SK-MEL-5 (cell line): ENCODE data around the gene INHA. TPM values are rescaled to one million over a fixed set of nuclear protein-coding genes. Genes with fewer than 3 reads are reported as not detected.

ENCODE experiments used
- DNase-seq: peaks from one replicate; pipeline ENCODE4 v3.0.0-alpha.2; 2016; ENCODE audit warnings: low read depth, low spot score
- in situ Hi-C: cut with HindIII; loops from 2 replicates; pipeline ENCODE4 v1.10.0; 2016; ENCODE audit warnings: low sequenced_read_pairs, high pct_unique_total_duplicates, low pct_unique_long_range_greater_than_20kb
- small RNA-seq, 2 experiments: library from RNA; depleted of rRNA; stranded (forward); fragments of <200 nt; gene quantifications; one replicate each; pipeline ENCODE3, GENCODE V24; 2014
- total RNA-seq: library from RNA; depleted of rRNA; stranded (reverse); fragments of >200 nt; shearing (Covaris generic); gene quantifications from 2 replicates; pipeline ENCODE4 v1.2.3, GENCODE V29; 2014; rRNA removed

The INHA gene
- total RNA-seq, 1 experiment from 2014 or later, result 0.18 TPM

DNA sequence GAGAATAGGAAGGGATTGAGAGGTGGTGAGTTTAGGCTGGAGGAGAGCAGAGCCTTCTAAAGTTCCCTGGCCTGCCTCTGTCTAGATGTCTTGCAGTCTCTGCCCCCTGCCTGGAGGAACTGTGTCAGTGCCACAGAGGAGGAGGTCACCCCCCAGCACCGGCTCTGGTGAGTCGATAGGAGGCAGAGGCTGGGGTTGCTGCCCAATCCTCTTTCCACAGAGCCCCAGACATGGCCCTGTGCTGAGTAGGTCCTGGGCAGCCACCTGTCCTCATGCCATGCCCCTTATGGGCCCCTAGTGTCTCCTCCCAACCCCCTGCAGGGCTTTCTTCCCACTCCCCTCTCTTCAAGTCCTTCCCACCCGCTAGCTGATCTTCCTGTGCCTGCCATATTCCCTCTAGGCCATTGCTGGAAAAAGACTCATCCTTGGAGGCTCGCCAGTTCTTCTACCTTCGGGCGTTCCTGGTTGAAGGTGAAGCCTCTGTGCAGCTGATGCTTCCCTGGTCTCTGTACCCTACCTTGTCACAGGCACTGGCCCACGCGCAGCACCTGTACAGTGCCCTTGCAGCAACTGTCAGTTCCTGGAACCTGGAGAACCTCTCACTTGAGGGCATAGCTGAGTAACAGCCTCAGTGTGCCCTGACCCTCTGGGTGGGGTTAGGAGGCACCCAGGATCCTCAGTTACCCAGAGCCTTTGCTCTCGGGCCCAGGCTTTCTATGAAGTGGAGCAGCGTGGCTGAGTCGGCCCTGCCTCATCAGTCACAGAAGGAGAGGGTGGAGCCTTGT is 42.2 kb downstream of the INHA start:
- DNase-seq, result no peak
- in situ Hi-C loops, result no loop called here

DNA sequence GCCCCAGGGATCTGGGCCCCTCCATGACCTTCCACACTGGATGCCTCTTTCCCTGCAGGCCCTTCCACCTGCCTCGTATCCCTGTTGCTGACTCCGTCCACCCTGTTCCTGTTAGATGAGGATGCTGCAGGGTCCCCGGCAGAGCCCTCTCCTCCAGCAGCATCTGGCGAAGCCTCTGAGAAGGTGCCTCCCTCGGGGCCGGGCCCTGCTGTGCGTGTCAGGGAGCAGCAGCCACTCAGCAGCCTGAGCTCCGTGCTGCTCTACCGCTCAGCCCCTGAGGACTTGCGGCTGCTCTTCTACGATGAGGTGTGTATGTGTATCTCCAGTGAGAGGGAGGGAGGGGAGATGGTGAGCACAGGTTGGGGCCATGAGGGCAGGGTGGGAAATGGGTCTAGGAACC is 42.9 kb downstream of the INHA start:
- in situ Hi-C loops, result no loop called here
- DNase-seq, result no peak

DNA sequence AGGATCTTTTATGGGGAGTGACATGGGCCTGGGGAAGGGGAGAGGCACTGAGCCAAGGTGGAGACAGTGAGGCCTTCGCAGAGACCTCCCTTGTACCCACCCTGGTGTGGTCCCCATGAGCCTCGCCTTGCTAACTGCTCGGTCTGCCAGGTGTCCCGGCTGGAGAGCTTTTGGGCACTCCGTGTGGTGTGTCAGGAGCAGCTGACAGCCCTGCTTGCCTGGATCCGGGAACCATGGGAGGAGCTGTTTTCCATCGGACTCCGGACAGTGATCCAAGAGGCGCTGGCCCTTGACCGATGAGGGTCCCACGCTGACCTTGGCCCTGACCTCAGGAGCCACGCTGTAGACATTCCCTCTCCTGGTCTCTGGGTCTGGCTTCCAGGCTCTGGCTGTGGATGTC is 43.8 kb downstream of the INHA start:
- no peak for DNase-seq
- in situ Hi-C loops, result no loop called here

DNA sequence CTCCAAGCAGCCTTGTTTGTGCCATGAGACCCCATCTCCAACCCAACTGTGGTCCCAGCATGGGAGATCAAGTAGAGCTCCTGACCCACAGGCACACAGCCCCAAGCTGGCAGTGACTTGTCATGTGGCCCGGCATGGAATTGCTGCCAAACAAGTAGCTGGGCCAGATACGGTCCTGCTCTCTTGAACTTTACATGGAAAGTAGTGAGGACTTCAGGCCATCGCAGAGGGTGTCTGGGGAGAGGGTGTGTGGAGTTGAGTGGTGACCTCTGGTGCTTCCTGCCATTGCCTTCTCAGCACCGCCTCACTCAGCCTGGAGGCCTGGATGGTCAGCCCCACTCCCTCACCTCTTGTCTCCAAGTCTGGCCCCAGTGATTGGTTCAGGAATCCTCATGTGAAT is 44.4 kb downstream of the INHA start:
- in situ Hi-C loops, result no loop called here

DNA sequence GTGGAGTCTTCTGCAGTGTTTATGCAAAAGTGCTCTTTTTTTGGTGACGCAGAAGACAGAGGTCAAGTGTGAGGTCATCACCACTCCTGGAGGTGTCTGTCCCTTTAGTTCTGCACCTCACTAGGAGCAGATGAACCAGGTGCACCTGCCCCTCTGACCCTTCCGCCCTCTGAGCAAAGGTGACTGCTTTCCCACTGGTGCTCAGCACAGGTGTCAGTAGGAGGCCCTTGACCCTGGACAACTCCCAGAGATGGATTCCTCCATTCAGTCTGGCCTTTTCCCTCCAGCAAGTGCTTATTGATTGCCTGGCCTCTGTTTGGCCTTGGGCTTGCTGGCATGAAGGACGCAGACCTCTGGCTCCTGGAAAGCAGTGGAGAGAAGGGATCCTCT is 46.6 kb downstream of the INHA start:
- in situ Hi-C loops, result no loop called here
- DNase-seq, result no peak

More for the DNA sequence above, 44.4 kb downstream of the INHA start:
- DNase-seq, result no peak

DNA sequence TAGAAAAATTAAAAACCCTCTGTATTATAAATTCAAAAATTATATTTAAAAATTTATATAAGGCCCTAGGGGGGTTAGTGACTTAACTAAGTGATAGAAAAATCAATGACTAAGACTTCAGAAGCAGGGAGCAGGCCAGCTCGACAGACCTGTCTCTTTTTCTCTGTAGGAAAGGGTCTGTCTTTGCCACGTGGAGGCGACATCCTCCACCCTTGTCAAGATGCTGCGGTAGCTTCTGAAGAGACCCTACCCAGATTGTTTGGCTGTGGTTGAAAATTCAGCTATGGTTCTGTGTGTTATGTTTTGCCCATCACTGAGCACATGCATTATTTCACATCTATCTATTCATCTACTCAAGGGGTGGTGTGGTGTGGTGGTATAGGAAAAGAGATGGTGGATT is 47.1 kb downstream of the INHA start:
- in situ Hi-C loops, result no loop called here
- DNase-seq, result no peak

DNA sequence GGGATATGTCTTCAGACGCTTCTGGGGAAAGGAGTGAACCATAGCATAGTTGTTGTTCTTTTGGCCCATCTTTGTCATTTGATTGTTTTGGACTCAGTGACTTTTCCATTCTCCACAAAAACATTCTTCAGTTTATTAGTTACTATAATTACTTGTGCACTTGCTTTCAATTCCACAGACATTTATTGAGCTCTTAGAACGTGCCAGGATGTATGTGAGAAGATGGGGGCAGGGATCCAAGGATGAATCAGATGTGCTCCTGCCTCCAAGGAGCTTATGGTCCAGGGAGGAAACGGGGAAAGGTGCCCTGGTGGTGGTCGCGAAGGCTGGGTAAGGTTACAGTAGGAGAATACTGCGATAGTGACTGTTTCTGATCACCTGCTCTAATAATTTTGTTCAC is 48.4 kb downstream of the INHA start:
- in situ Hi-C loops, result no loop called here
- DNase-seq, result no peak

DNA sequence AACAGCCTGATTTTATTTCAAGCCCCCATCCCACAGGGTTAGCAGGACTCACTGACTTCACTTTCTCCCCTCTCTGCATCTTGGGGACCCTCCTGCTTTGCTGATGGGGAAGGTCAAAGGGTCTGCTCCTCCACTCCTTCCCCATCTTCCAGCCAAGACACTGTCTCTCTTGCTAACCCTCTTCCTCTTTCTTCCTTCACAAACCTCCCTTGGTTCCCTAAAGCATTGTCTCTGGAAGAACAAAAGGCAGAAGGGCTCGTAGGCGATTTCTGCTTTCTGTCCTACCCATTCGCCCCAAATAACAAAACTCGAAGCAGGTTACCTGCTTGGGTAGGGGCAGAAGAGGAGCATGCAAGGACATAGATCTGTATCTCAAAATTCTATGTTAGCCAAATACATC is 49.8 kb downstream of the INHA start:
- DNase-seq, result no peak
- in situ Hi-C loops, result no loop called here

DNA sequence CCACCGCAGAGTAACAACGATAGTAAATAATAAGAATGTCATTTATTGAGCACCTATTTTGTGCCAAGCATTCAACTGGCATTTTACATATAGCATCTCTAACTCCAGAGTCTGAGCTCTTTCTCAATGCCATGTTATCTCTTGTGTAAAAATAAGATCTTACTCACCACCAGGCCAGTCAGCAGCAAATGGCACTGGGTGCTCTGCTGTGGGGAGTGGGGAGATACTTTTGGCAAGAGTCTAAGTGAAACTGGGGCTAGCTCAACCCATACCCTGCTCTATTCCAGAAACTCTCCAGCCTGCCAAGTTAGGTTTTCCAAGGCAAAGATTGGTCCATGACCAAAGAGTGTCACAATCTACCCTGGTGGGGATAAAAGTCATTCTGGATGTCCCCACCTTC is 50.4 kb downstream of the INHA start:
- in situ Hi-C loops, result no loop called here
- DNase-seq, result no peak

DNA sequence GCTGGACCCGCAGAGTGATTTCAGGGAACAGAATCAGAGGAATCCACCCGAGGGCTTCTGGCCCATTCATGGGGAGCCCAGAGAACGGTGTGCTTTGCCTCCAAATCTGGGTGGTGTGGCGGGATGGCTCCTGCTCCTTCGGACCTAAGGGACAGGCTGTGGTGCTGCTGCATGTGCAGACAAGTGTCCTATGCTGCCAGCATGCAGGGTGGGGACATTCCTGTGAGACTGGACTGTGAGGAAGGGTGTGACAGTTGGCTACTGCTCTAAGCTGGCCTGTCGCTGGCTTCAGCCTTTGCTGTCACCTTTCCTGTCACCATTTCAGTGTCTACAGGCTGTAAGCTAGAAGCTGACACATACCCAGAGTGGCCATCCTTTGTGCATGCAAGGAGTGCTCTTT is 52.5 kb downstream of the INHA start:
- no peak for DNase-seq
- in situ Hi-C loops, result no loop called here

DNA sequence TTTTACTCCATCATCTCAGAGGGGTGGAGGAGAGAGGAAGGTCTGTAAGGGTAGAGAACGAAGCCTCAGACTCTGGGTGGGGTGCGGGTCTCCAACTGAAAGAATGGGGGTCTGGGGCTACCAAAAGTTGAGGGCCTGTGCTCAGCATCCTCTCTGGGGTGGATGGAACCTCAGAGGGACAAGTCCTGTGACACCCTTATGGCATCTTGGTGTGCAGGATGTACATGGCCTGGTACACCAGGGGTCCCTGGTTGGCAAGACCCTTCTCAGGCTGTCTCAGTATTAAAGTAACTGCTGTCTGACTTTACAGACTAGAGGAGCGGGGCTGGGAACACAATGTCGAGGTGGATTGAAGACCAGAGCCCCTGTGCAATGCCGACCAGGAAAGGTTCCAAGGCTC is 53.1 kb downstream of the INHA start:
- in situ Hi-C loops, result no loop called here
- no peak for DNase-seq

Small RNA genes lying within 50 kb of the gene (small RNA-seq; reads per million reads assigned to genes)
- gene MIR3132 (0 reads per million in 2 experiments), gene RN7SKP213 (0 to 0.24 reads per million in 2 experiments)

Other genes with a start within 250 kb of the INHA start
- gene RESP18, start 239.6 kb upstream of the INHA start, total RNA-seq, result not detected in 2 replicates
- 46.8 and 50.1 TPM in 2 replicates for gene DNPEP, start 184.4 kb upstream of the INHA start, total RNA-seq
- gene DES, start 153.9 kb upstream of the INHA start, total RNA-seq, result 0.13 TPM in 1 of 2 replicates, not detected in the other
- 1.9 and 2.3 TPM in 2 replicates for gene SPEG, start 137.5 kb upstream of the INHA start, total RNA-seq
- 60.6 and 64.8 TPM in 2 replicates for gene GMPPA, start 73.4 kb upstream of the INHA start, total RNA-seq
- not detected in 2 replicates for gene ASIC4, start 57.8 kb upstream of the INHA start, total RNA-seq
- 93.9 and 111 TPM in 2 replicates for gene CHPF, start 28.5 kb upstream of the INHA start, total RNA-seq
- gene TMEM198, start 28.3 kb upstream of the INHA start, total RNA-seq, result 2.1 TPM in 2 replicates
- gene OBSL1, start 771 bp upstream of the INHA start, total RNA-seq, result 30.7 and 34.7 TPM in 2 replicates
- gene STK11IP, start 25.5 kb downstream of the INHA start, total RNA-seq, result 13.9 and 14.7 TPM in 2 replicates
- gene SLC4A3, start 55.3 kb downstream of the INHA start, total RNA-seq, result 2.9 and 4.0 TPM in 2 replicates